Muscle of leg (tissue), 11 donors: Measurements from ENCODE around the gene HEXA. TPM values are rescaled to one million over a fixed set of nuclear protein-coding genes. Genes with fewer than 3 reads are reported as not detected.
A peak's percentile ranks its signal among the peaks of the same experiment; 100 is the strongest.

Experiments
- DNase-seq: peaks from one replicate; pipeline ENCODE4 v3.0.0; 2013
- H3K27ac ChIP-seq: one replicate; pipeline ENCODE4 v1.5.1; 2013; ENCODE audit warnings: mild to moderate bottlenecking, low read length, control low read depth
- H3K27me3 ChIP-seq: one replicate; pipeline ENCODE4 v1.6.1; 2013; ENCODE audit warnings: low read length; ENCODE audit not compliant: control insufficient read depth, insufficient read depth
- H3K36me3 ChIP-seq: one replicate; pipeline ENCODE4 v1.6.1; 2013; ENCODE audit warnings: low read length; ENCODE audit not compliant: control insufficient read depth, insufficient read depth
- H3K4me1 ChIP-seq: one replicate; pipeline ENCODE4 v1.6.1; 2013; ENCODE audit warnings: low read length; ENCODE audit not compliant: control insufficient read depth, insufficient read depth
- H3K4me3 ChIP-seq: one replicate; pipeline ENCODE4 v1.5.1; 2013; ENCODE audit warnings: low read length, control low read depth
- H3K9me3 ChIP-seq: replicated peaks from 2 replicates; pipeline ENCODE4 v1.6.1; 2013; ENCODE audit warnings: low read depth, low read length; ENCODE audit not compliant: control insufficient read depth
- WGBS: methylation state at CpG from one replicate; pipeline ENCODE4 v1.1.5; 2013; ENCODE audit warnings: missing lambda C conversion rate; ENCODE audit not compliant: insufficient coverage; 5-methylcytosine and 5-hydroxymethylcytosine counted together
- polyA plus RNA-seq, 8 donors: library from polyadenylated mRNA; unstranded; fragments of 120-200 nt; gene quantifications; one replicate each; pipeline versions ENCODE4 v1.2.1 to v1.2.3, GENCODE V29; 2013; ENCODE audit warnings: inconsistent platforms in 1 of 8, low replicate concordance in 1 of 8; ENCODE audit not compliant: insufficient read length in 8 of 8, insufficient read depth in 1 of 8
- total RNA-seq: library from RNA; stranded (reverse); fragments of 120-200 nt; gene quantifications from one replicate; pipeline ENCODE4 v1.2.4, GENCODE V29; 2013

The HEXA gene
- total and polyA plus RNA-seq, 9 donors, result 42.6 to 59.9 (median 54.4) TPM

- Histone ChIP-seq H3K9me3 (no peaks in the 10 kb centered on the region), H3K27me3 (peaks cover 6% of the 10 kb centered on the region), H3K27ac (no peak overlapping the region), H3K4me3 (no peak overlapping the region), H3K4me1 (no peaks in the 10 kb centered on the region), H3K36me3 (no peaks in the 10 kb centered on the region)
- no CpG with 5 or more reads among the region's 2 CpGs for WGBS
- no peak for DNase-seq
Observed at GRCh38 chr15:72313881-72314280, 61.9 kb downstream of the HEXA start.

- Histone ChIP-seq H3K27me3 (peaks cover 6% of the 10 kb centered on the region), H3K4me3 (no peak overlapping the region), H3K4me1 (no peaks in the 10 kb centered on the region), H3K27ac (no peak overlapping the region), H3K36me3 (no peaks in the 10 kb centered on the region), H3K9me3 (no peaks in the 10 kb centered on the region)
- DNase-seq, result no peak
- 71% methylated on average over 2 of the region's 2 CpGs for WGBS
Observed at GRCh38 chr15:72313448-72313840, 62.4 kb downstream of the HEXA start.

- H3K27me3 ChIP-seq, result peaks cover 4% of the 10 kb centered on the region
- H3K27ac ChIP-seq, result no peak overlapping the region
- H3K36me3 ChIP-seq, result no peaks in the 10 kb centered on the region
- DNase-seq, result peak; percentile 43
- WGBS, result 50% methylated on average over 2 of the region's 2 CpGs
- no peaks in the 10 kb centered on the region for H3K9me3 ChIP-seq
- no peaks in the 10 kb centered on the region for H3K4me1 ChIP-seq
- H3K4me3 ChIP-seq, result no peak overlapping the region
Observed at GRCh38 chr15:72312605-72313447, 63.0 kb downstream of the HEXA start.

GRCh38 chr15:72307026-72307425, 68.8 kb downstream of the HEXA start:
- Histone ChIP-seq H3K36me3 (no peaks in the 10 kb centered on the region), H3K4me1 (no peaks in the 10 kb centered on the region), H3K9me3 (no peaks in the 10 kb centered on the region), H3K27ac (no peak overlapping the region), H3K27me3 (no peaks in the 10 kb centered on the region), H3K4me3 (no peak overlapping the region)
- WGBS, result no CpG with 5 or more reads among the region's 5 CpGs
- DNase-seq, result no peak

GRCh38 chr15:72306211-72306785, 69.5 kb downstream of the HEXA start:
- Histone ChIP-seq H3K4me3 (no peak overlapping the region), H3K4me1 (no peaks in the 10 kb centered on the region), H3K36me3 (no peaks in the 10 kb centered on the region), H3K27me3 (no peaks in the 10 kb centered on the region), H3K9me3 (no peaks in the 10 kb centered on the region), H3K27ac (no peak overlapping the region)
- WGBS, result 33% methylated on average over 4 of the region's 10 CpGs
- peak; percentile 39 for DNase-seq

- Histone ChIP-seq H3K36me3 (no peaks in the 10 kb centered on the region), H3K27ac (no peak overlapping the region), H3K27me3 (no peaks in the 10 kb centered on the region), H3K4me3 (no peak overlapping the region), H3K4me1 (no peaks in the 10 kb centered on the region), H3K9me3 (no peaks in the 10 kb centered on the region)
- DNase-seq, result no peak
- WGBS, result 82% methylated on average over 7 of the region's 7 CpGs
Observed at GRCh38 chr15:72304596-72304995, 71.2 kb downstream of the HEXA start.

GRCh38 chr15:72302955-72303354, 72.9 kb downstream of the HEXA start:
- Histone ChIP-seq H3K27me3 (no peaks in the 10 kb centered on the region), H3K4me3 (no peak overlapping the region), H3K9me3 (no peaks in the 10 kb centered on the region), H3K4me1 (no peaks in the 10 kb centered on the region), H3K36me3 (no peaks in the 10 kb centered on the region), H3K27ac (no peak overlapping the region)
- WGBS, result no CpG with 5 or more reads among the region's 1 CpG
- DNase-seq, result no peak

Other genes starting within 250 kb of the HEXA start
- gene GRAMD2A, start 178.2 kb downstream of the HEXA start, total RNA-seq, result 0.98 TPM
- gene GRAMD2A, start 178.2 kb downstream of the HEXA start, polyA plus RNA-seq, result 1 to 10 TPM in 6 of 8 donors, under 1 TPM in 2; 0.61 to 2.8 (median 1.6) TPM
- 727 TPM for gene PKM, start 144.8 kb downstream of the HEXA start, total RNA-seq
- 100 to 1,000 TPM; 731 to 984 (median 848) TPM for gene PKM, start 144.8 kb downstream of the HEXA start, polyA plus RNA-seq
- 54.7 TPM for gene PARP6, start 103.5 kb downstream of the HEXA start, total RNA-seq
- gene PARP6, start 103.5 kb downstream of the HEXA start, polyA plus RNA-seq, result 10 to 100 TPM; 39.0 to 64.2 (median 50.5) TPM
- 1.2 TPM for gene CELF6, start 55.9 kb downstream of the HEXA start, total RNA-seq
- 1 to 10 TPM in 5 of 8 donors, under 1 TPM in 3; 0.48 to 2.6 (median 1.4) TPM for gene CELF6, start 55.9 kb downstream of the HEXA start, polyA plus RNA-seq
- gene TMEM202, start 22.3 kb upstream of the HEXA start, total RNA-seq, result not detected
- gene TMEM202, start 22.3 kb upstream of the HEXA start, polyA plus RNA-seq, result under 1 TPM in 1 of 8 donors, not detected in 7; 0.21 TPM
- gene ARIH1, start 98.3 kb upstream of the HEXA start, total RNA-seq, result 54.2 TPM
- 100 to 1,000 TPM in 7 of 8 donors, 10 to 100 TPM in 1; 99.7 to 150 (median 125) TPM for gene ARIH1, start 98.3 kb upstream of the HEXA start, polyA plus RNA-seq